RWPE1 (cell line): ENCODE data around the gene IPP.
"Not testable (repeated sequence)": the region's sequence is repeated elsewhere in the genome, so short reads cannot be mapped to it uniquely, and the experiment has no call there.

Experiments
- CTCF ChIA-PET: fragments of 350-600 bp; sonication (Branson Sonifier 250); formaldehyde crosslinking; extraction: SDS; loops from one replicate; lab custom pipeline; 2021; lab: Yijun Ruan, JAX
- POLR2A ChIA-PET: fragments of 400-600 bp; formaldehyde crosslinking; extraction: SDS; loops from one replicate; lab custom pipeline; 2020; ENCODE audit warnings: antibody characterized with exemption; ENCODE audit not compliant: low non-redundant PET; lab: Yijun Ruan, JAX
- DNase-seq: peaks from one replicate; pipeline ENCODE4 v3.0.0; 2012; ENCODE audit warnings: low spot score
- H3K27ac ChIP-seq: fragments of 450-650 bp; 2 replicates; pipeline ENCODE4 v1.5.1; 2017
- CTCF ChIP-seq: fragments of 450-650 bp; conservative IDR thresholded peaks from 2 replicates; pipeline ENCODE4 v1.5.1; 2017; ENCODE audit warnings: low read depth, mild to moderate bottlenecking

The IPP gene

GRCh38 chr1:45722809-45723208, 27.6 kb downstream of the IPP start:
- ChIA-PET POLR2A (no interaction called here), CTCF (no interaction called here)
- no peak overlapping the region for H3K27ac ChIP-seq
- no peak for TF ChIP-seq CTCF
- no peak for DNase-seq

- ChIA-PET POLR2A (no interaction called here), CTCF (no interaction called here)
- no peak for DNase-seq
- no peak for TF ChIP-seq CTCF
- H3K27ac ChIP-seq, result no peak overlapping the region
Observed at GRCh38 chr1:45721207-45721606, 29.2 kb downstream of the IPP start.

- TF ChIP-seq CTCF, result no peak
- POLR2A ChIA-PET, result no interaction called here
- no peak overlapping the region for H3K27ac ChIP-seq
- CTCF ChIA-PET, result interaction anchor here (0.7 kb wide), 1 partner anchor 28 kb away, joined by 3 read pairs; no protein-coding TSS in a partner anchor
- no peak for DNase-seq
Observed at GRCh38 chr1:45718289-45718688, 32.2 kb downstream of the IPP start.

DNA sequence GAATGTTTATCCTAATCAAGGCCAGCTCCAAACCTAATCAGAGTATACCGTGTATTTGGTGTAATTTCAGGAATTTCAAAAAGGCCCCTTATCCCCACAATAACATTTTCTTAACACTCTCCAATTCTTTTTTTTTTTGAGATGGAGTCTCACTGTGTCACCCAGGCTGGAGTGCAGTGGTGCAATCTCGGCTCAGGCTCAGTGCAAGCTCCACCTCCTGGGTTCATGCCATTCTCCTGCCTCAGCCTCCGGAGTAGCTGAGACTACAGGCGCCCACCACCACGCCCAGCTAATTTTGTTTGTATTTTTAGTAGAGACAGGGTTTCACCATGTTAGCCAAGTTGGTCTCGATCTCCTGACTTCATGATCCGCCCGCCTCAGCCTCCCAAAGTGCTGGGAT, 33.1 kb downstream of the IPP start:
- H3K27ac ChIP-seq, POLR2A ChIA-PET, DNase-seq: not testable (repeated sequence)
- CTCF ChIA-PET, result interaction anchor here (0.6 to 1.1 kb wide), 3 partner anchors 16 to 76 kb away, joined by 3 to 5 read pairs (median 4); no protein-coding TSS in a partner anchor

- TF ChIP-seq CTCF, result no peak
- CTCF ChIA-PET, result interaction anchor here (0.6 to 1.1 kb wide), 2 partner anchors 22 to 76 kb away, joined by 3 to 4 read pairs; no protein-coding TSS in a partner anchor
- POLR2A ChIA-PET, result no interaction called here
- H3K27ac ChIP-seq, result no peak overlapping the region
- DNase-seq, result no peak
Observed at GRCh38 chr1:45716700-45717099, 33.8 kb downstream of the IPP start.

- TF ChIP-seq CTCF, result no peak
- DNase-seq, result no peak
- no peak overlapping the region for H3K27ac ChIP-seq
- ChIA-PET CTCF (interaction anchor here (0.7 to 0.8 kb wide), 2 partner anchors 9 to 110 kb away, joined by 3 to 4 read pairs; no protein-coding TSS in a partner anchor), POLR2A (no interaction called here)
Observed at GRCh38 chr1:45713711-45714110, 36.7 kb downstream of the IPP start.

DNA sequence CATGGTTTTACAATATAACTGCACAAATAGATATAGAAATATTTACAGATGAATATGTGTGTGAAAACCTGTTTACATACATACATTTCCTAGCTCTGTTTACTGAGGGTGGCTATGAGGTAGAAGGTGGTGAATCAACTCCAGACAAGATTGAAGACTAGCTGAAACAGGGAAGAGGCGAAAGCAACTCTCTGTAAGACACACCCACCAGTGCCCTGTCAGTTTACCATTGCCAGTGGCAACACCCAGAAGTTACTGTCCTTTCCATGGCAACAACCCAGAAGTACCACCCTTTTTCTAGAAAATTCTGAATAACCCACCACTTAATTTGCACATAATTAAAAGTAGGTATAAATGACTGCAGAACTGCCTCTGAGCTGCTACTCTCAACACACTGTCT, 45.8 kb downstream of the IPP start:
- ChIA-PET POLR2A (no interaction called here), CTCF (interaction anchor here (0.5 kb wide), 1 partner anchor 9 kb away, joined by 3 read pairs; no protein-coding TSS in a partner anchor)
- DNase-seq, result no peak
- H3K27ac ChIP-seq, result no peak overlapping the region
- TF ChIP-seq CTCF, result no peak
